Glutamatergic neuron (in vitro differentiated cells): Measurements from ENCODE around the gene SGCA. TPM values are rescaled to one million over a fixed set of nuclear protein-coding genes. Genes with fewer than 3 reads are reported as not detected.

Source experiments
- DNase-seq: peaks from one replicate; pipeline ENCODE4 v3.0.0; 2022
- H3K27ac Mint-ChIP-seq: one replicate; pipeline ENCODE4 v1.8.0; 2020; ENCODE audit warnings: mild to moderate bottlenecking, mixed read lengths, inconsistent platforms; ENCODE audit not compliant: unreplicated experiment
- H3K27me3 Mint-ChIP-seq: one replicate; pipeline ENCODE4 v1.8.0; 2020; ENCODE audit warnings: mild to moderate bottlenecking, moderate library complexity, mixed read lengths, inconsistent platforms; ENCODE audit not compliant: unreplicated experiment
- H3K36me3 Mint-ChIP-seq: one replicate; pipeline ENCODE4 v1.8.0; 2020; ENCODE audit warnings: mild to moderate bottlenecking, mixed read lengths, inconsistent platforms; ENCODE audit not compliant: unreplicated experiment
- H3K4me1 Mint-ChIP-seq: one replicate; pipeline ENCODE4 v1.8.0; 2020; ENCODE audit warnings: mild to moderate bottlenecking, low read depth, mixed read lengths, inconsistent platforms; ENCODE audit not compliant: unreplicated experiment
- H3K4me3 Mint-ChIP-seq: one replicate; pipeline ENCODE4 v1.8.0; 2020; ENCODE audit warnings: mild to moderate bottlenecking, mixed read lengths, inconsistent platforms; ENCODE audit not compliant: unreplicated experiment
- H3K9me3 Mint-ChIP-seq: one replicate; pipeline ENCODE4 v1.8.0; 2020; ENCODE audit warnings: mild to moderate bottlenecking, moderate library complexity, mixed read lengths, inconsistent platforms; ENCODE audit not compliant: unreplicated experiment
- total RNA-seq: library from RNA; stranded (reverse); fragmentation: NEBNext Ultra II Directional; extraction: Animal tissue kit (Norgen Biotek cat#: 25700); gene quantifications from one replicate; pipeline ENCODE4 v1.2.1, GENCODE V29; 2021; ENCODE audit not compliant: unreplicated experiment
- TF ChIP-seq, protein P1 (sequence below): fragments of 200-600 bp; sonication (generic); IDR thresholded peaks from one replicate; pipeline ENCODE4 v1.5.0; 2021; ENCODE audit not compliant: partially characterized antibody, unreplicated experiment

SGCA gene
- total RNA-seq, 1 donor from 2014 or later: 1.3 TPM

DNA sequence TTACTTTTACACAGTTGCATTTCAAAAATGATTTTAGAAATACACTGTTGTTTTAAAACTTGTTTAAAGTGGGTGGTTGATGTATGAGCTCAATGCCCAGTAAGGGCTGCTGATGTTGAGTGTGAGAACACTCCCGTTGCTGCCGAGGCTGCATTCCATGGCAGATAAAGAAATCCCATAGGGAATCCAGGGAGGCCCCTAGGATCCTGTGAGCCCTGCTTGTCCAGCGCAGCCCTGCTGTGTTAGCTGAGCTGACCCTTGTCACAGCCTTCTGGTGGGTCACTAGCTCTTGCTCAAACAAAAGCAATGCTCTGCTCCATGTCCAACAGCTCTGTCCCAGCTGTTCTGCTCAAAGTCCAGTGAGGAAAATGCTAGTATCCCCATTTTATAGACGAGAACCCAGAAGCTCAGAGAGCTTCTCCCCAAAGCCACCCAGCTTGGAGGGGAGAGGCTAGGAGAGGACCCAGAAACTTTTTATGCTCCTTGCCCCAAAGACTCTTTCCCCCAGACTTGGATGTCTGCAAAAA lies 54.2 kb downstream of the SGCA start:
- H3K27ac Mint-ChIP-seq: no peak overlapping the region
- no peak overlapping the region for H3K4me3 Mint-ChIP-seq
- no peaks in the 10 kb centered on the region for H3K36me3 Mint-ChIP-seq
- peaks cover 6% of the 10 kb centered on the region for H3K4me1 Mint-ChIP-seq
- peaks cover 1% of the 10 kb centered on the region for H3K9me3 Mint-ChIP-seq
- H3K27me3 Mint-ChIP-seq: peaks cover 4% of the 10 kb centered on the region
- DNase-seq: no peak
- TF ChIP-seq, protein P1, sequence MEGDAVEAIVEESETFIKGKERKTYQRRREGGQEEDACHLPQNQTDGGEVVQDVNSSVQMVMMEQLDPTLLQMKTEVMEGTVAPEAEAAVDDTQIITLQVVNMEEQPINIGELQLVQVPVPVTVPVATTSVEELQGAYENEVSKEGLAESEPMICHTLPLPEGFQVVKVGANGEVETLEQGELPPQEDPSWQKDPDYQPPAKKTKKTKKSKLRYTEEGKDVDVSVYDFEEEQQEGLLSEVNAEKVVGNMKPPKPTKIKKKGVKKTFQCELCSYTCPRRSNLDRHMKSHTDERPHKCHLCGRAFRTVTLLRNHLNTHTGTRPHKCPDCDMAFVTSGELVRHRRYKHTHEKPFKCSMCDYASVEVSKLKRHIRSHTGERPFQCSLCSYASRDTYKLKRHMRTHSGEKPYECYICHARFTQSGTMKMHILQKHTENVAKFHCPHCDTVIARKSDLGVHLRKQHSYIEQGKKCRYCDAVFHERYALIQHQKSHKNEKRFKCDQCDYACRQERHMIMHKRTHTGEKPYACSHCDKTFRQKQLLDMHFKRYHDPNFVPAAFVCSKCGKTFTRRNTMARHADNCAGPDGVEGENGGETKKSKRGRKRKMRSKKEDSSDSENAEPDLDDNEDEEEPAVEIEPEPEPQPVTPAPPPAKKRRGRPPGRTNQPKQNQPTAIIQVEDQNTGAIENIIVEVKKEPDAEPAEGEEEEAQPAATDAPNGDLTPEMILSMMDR: no peak

DNA sequence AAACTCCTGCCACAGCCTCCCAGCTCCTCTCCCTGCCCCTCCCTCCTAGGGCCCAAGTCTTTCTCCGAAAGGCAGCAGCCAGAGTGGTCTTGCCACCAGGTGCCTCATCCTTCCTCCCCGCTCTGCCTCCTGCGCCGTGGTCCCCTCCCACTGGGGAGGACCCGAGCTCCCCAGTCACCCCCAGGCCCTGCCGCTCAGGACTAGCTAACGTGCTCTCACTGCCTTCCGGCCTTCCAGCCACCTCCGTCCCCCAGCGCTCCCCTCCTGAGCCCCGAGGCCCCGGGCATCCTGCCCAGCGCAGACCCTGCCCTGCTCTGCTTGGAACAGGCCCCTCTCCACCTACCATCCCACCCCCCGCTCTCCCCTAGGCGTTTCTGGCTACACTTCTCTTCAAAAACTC lies 55.0 kb downstream of the SGCA start:
- DNase-seq: no peak
- TF ChIP-seq, protein P1: no peak
- no peak overlapping the region for H3K4me3 Mint-ChIP-seq
- H3K27me3 Mint-ChIP-seq: peaks cover 4% of the 10 kb centered on the region
- no peak overlapping the region for H3K27ac Mint-ChIP-seq
- peaks cover 1% of the 10 kb centered on the region for H3K9me3 Mint-ChIP-seq
- no peaks in the 10 kb centered on the region for H3K36me3 Mint-ChIP-seq
- H3K4me1 Mint-ChIP-seq: peaks cover 6% of the 10 kb centered on the region

- Mint-ChIP-seq H3K4me3 (no peak overlapping the region), H3K9me3 (peaks cover 4% of the 10 kb centered on the region), H3K4me1 (peaks cover 6% of the 10 kb centered on the region), H3K27me3 (peaks cover 4% of the 10 kb centered on the region), H3K27ac (no peak overlapping the region), H3K36me3 (no peaks in the 10 kb centered on the region)
- TF ChIP-seq, protein P1: no peak
- DNase-seq: no peak
Measured at GRCh38 chr17:50221266-50221863, 55.6 kb downstream of the SGCA start.

DNA sequence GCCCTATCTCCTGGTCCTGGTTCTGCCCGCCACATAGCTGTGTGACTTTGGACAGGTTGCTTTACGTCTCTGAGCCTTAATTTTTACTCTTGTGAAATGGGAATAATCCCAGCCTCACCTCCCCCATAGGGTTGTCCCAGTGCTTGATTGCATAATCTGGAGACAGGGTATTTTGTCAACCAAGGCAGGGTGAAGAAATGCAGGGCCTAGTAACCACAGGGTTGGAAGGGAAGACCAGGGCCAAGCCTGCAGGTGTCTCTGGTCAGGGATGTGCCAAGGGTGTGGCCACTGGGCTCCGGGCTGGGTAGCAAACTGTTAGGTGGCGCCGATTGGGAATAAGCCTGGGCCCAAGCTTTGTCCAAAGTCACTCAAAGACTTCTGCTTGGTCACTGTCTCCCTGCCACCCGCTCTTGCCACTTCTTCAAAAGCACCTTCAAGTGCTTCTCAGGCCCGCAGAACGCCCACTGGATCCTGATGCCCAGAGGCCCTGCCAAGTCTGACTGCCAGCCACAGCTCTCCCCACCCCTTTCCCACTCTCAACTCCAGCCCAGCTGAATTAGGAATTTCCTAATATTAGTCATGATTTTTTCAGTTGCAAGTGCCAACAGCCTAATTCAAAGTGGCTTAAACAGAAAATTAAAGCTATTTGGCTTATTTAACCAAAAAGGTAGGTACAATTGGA lies 56.2 kb downstream of the SGCA start:
- no peak overlapping the region for H3K4me3 Mint-ChIP-seq
- peaks cover 6% of the 10 kb centered on the region for H3K4me1 Mint-ChIP-seq

More for the DNA sequence above, 56.2 kb downstream of the SGCA start:
- Mint-ChIP-seq H3K27me3 (peaks cover 3% of the 10 kb centered on the region), H3K36me3 (no peaks in the 10 kb centered on the region), H3K27ac (no peak overlapping the region), H3K9me3 (peaks cover 5% of the 10 kb centered on the region)
- TF ChIP-seq, protein P1: no peak
- no peak for DNase-seq
